A549 treated with RU486 at 1 μM for 4 hours (cell line): Measurements from ENCODE around the gene KRTAP9-8. TPM values are rescaled to one million over a fixed set of nuclear protein-coding genes. Genes with fewer than 3 reads are reported as not detected.

ENCODE experiments used
- total RNA-seq: library from RNA; stranded (reverse); fragments of 200-300 nt; extraction: Qiagen RNA extraction; gene quantifications from 5 replicates; pipeline ENCODE4 v1.2.3, GENCODE V29; 2022; ENCODE audit warnings: low read depth

The KRTAP9-8 gene, protein sequence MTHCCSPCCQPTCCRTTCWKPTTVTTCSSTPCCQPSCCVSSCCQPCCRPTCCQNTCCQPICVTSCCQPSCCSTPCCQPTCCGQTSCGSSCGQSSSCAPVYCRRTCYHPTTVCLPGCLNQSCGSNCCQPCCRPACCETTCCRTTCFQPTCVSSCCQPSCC
- total RNA-seq, result not detected in 5 replicates

GRCh38 chr17:41237949-41238437, at the start of gene KRTAP9-8:
Gene KRTAP9-8, plus strand, starts transcription at chr17:41237999. Its CDS starts 53 bp downstream, at chr17:41238052.

DNA sequence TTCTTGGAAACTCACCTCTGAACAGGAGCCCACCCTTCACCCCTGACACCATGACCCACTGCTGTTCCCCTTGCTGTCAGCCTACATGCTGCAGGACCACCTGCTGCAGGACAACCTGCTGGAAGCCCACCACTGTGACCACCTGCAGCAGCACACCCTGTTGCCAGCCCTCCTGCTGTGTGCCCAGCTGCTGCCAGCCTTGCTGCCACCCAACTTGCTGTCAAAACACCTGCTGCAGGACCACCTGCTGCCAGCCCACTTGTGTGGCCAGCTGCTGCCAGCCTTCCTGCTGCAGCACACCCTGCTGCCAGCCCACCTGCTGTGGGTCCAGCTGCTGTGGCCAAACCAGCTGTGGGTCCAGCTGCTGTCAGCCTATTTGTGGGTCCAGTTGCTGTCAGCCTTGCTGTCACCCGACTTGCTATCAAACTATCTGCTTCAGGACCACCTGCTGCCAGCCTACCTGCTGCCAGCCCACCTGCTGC, 47.9 kb upstream of the KRTAP9-8 start, which contains the start of gene KRTAP9-1:
TSS of gene KRTAP9-1 (plus strand) at position 51 of the 482 bp plus-strand sequence. CDS start at position 51, 0 bp downstream.

GRCh38 chr17:41226598-41227095, 11.2 kb upstream of the KRTAP9-8 start, which contains the start of gene KRTAP9-2:
Gene KRTAP9-2, plus strand, starts transcription at chr17:41226648. Its CDS starts 7 bp downstream, at chr17:41226655.

GRCh38 chr17:41232399-41233105, 5.2 kb upstream of the KRTAP9-8 start, which contains the start of gene KRTAP9-3:
Gene KRTAP9-3, plus strand, starts transcription at chr17:41232449. Its CDS starts 53 bp downstream, at chr17:41232502.

GRCh38 chr17:41249637-41250240, 11.9 kb downstream of the KRTAP9-8 start, which contains the start of gene KRTAP9-4:
Gene KRTAP9-4, plus strand, starts transcription at chr17:41249687. Its CDS starts 34 bp downstream, at chr17:41249721.

GRCh38 chr17:41255381-41256290, 17.8 kb downstream of the KRTAP9-8 start, which contains the start of gene KRTAP9-9:
Gene KRTAP9-9, plus strand, starts transcription at chr17:41255384.

GRCh38 chr17:41265078-41265477, 27.3 kb downstream of the KRTAP9-8 start, which contains the start of gene KRTAP9-6:
Gene KRTAP9-6, plus strand, starts transcription at chr17:41265378. Its CDS starts 0 bp downstream, at chr17:41265378.

GRCh38 chr17:41275648-41276190, 37.9 kb downstream of the KRTAP9-8 start, which contains the start of gene KRTAP9-7:
Gene KRTAP9-7, plus strand, starts transcription at chr17:41275698. Its CDS starts 0 bp downstream, at chr17:41275698.

Other genes starting within 250 kb of the KRTAP9-8 start
- not detected in 5 replicates for gene KRTAP3-3, start 243.8 kb upstream of the KRTAP9-8 start, total RNA-seq
- 0.36 to 0.50 TPM (median 0.42 TPM) in 3 of 5 replicates, not detected in the others for gene KRTAP3-2, start 238.1 kb upstream of the KRTAP9-8 start, total RNA-seq
- not detected in 5 replicates for gene KRTAP3-1, start 228.9 kb upstream of the KRTAP9-8 start, total RNA-seq
- gene KRTAP1-5, start 210.8 kb upstream of the KRTAP9-8 start, total RNA-seq, result not detected in 5 replicates
- gene KRTAP1-4, start 207.8 kb upstream of the KRTAP9-8 start, total RNA-seq, result not detected in 5 replicates
- not detected in 5 replicates for gene KRTAP1-3, start 203.1 kb upstream of the KRTAP9-8 start, total RNA-seq
- not detected in 5 replicates for gene KRTAP1-1, start 196.5 kb upstream of the KRTAP9-8 start, total RNA-seq
- not detected in 5 replicates for gene KRTAP2-1, start 190.7 kb upstream of the KRTAP9-8 start, total RNA-seq
- not detected in 5 replicates for gene KRTAP2-2, start 182.8 kb upstream of the KRTAP9-8 start, total RNA-seq
- gene KRTAP2-3, start 177.9 kb upstream of the KRTAP9-8 start, total RNA-seq, result not detected in 5 replicates
- gene KRTAP2-4, start 172.1 kb upstream of the KRTAP9-8 start, total RNA-seq, result not detected in 5 replicates
- gene KRTAP4-7, start 153.8 kb upstream of the KRTAP9-8 start, total RNA-seq, result not detected in 5 replicates
- gene KRTAP4-8, start 139.9 kb upstream of the KRTAP9-8 start, total RNA-seq, result 0.08 TPM in 1 of 5 replicates, not detected in the others
- gene KRTAP4-16, start 135.8 kb upstream of the KRTAP9-8 start, total RNA-seq, result not detected in 5 replicates
- not detected in 5 replicates for gene KRTAP4-9, start 132.6 kb upstream of the KRTAP9-8 start, total RNA-seq
- not detected in 5 replicates for gene KRTAP4-11, start 119.6 kb upstream of the KRTAP9-8 start, total RNA-seq
- gene KRTAP4-12, start 113.8 kb upstream of the KRTAP9-8 start, total RNA-seq, result not detected in 5 replicates
- not detected in 5 replicates for gene KRTAP4-6, start 97.5 kb upstream of the KRTAP9-8 start, total RNA-seq
- not detected in 5 replicates for gene KRTAP4-5, start 88.2 kb upstream of the KRTAP9-8 start, total RNA-seq
- gene KRTAP4-4, start 77.3 kb upstream of the KRTAP9-8 start, total RNA-seq, result not detected in 5 replicates
- not detected in 5 replicates for gene KRTAP4-3, start 69.8 kb upstream of the KRTAP9-8 start, total RNA-seq
- gene KRTAP4-2, start 59.8 kb upstream of the KRTAP9-8 start, total RNA-seq, result not detected in 5 replicates
- gene KRTAP4-1, start 53.1 kb upstream of the KRTAP9-8 start, total RNA-seq, result 0.17 to 0.25 TPM (median 0.24 TPM) in 4 of 5 replicates, not detected in the other
- gene KRTAP9-1, start 48.1 kb upstream of the KRTAP9-8 start, total RNA-seq, result not detected in 5 replicates
- gene KRTAP9-2, start 11.4 kb upstream of the KRTAP9-8 start, total RNA-seq, result not detected in 5 replicates
- gene KRTAP9-3, start 5.5 kb upstream of the KRTAP9-8 start, total RNA-seq, result not detected in 5 replicates
- not detected in 5 replicates for gene KRTAP9-4, start 11.7 kb downstream of the KRTAP9-8 start, total RNA-seq
- not detected in 5 replicates for gene KRTAP9-9, start 17.4 kb downstream of the KRTAP9-8 start, total RNA-seq
- not detected in 5 replicates for gene KRTAP9-6, start 27.4 kb downstream of the KRTAP9-8 start, total RNA-seq
- gene KRTAP9-7, start 37.7 kb downstream of the KRTAP9-8 start, total RNA-seq, result not detected in 5 replicates
- gene KRTAP29-1, start 64.9 kb downstream of the KRTAP9-8 start, total RNA-seq, result not detected in 5 replicates
- not detected in 5 replicates for gene KRTAP16-1, start 71.3 kb downstream of the KRTAP9-8 start, total RNA-seq
- not detected in 5 replicates for gene KRTAP17-1, start 77.7 kb downstream of the KRTAP9-8 start, total RNA-seq
- not detected in 5 replicates for gene KRT33A, start 112.8 kb downstream of the KRTAP9-8 start, total RNA-seq
- gene KRT33B, start 131.8 kb downstream of the KRTAP9-8 start, total RNA-seq, result 0.06 to 0.16 TPM (median 0.15 TPM) in 3 of 5 replicates, not detected in the others
- 0.25 to 0.43 TPM (median 0.30 TPM) in 5 replicates for gene KRT34, start 144.3 kb downstream of the KRTAP9-8 start, total RNA-seq
- gene KRT31, start 159.6 kb downstream of the KRTAP9-8 start, total RNA-seq, result not detected in 5 replicates
- gene KRT37, start 186.6 kb downstream of the KRTAP9-8 start, total RNA-seq, result not detected in 5 replicates
- gene KRT38, start 203.0 kb downstream of the KRTAP9-8 start, total RNA-seq, result not detected in 5 replicates
- gene KRT32, start 229.4 kb downstream of the KRTAP9-8 start, total RNA-seq, result not detected in 5 replicates
- not detected in 5 replicates for gene KRT35, start 243.2 kb downstream of the KRTAP9-8 start, total RNA-seq